ENCODE results near the gene LCE1E.

Gene LCE1E

DNA sequence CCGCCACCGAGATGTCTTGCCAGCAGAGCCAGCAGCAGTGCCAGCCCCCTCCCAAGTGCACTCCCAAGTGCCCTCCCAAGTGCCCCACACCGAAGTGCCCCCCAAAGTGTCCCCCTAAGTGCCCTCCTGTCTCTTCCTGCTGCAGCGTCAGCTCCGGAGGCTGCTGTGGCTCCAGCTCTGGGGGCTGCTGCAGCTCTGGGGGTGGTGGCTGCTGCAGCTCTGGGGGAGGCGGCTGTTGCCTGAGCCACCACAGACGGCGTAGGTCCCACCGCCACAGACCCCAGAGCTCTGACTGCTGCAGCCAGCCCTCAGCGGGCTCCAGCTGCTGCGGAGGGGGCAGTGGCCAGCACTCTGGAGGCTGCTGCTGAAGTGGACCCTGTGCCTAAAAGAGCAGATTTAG, 9.7 kb upstream of the LCE1E start:
- no peak for DNase-seq (ENCODE audit: extremely low spot score, insufficient read length, low read depth)
- FAIRE-seq, result no peak

DNA sequence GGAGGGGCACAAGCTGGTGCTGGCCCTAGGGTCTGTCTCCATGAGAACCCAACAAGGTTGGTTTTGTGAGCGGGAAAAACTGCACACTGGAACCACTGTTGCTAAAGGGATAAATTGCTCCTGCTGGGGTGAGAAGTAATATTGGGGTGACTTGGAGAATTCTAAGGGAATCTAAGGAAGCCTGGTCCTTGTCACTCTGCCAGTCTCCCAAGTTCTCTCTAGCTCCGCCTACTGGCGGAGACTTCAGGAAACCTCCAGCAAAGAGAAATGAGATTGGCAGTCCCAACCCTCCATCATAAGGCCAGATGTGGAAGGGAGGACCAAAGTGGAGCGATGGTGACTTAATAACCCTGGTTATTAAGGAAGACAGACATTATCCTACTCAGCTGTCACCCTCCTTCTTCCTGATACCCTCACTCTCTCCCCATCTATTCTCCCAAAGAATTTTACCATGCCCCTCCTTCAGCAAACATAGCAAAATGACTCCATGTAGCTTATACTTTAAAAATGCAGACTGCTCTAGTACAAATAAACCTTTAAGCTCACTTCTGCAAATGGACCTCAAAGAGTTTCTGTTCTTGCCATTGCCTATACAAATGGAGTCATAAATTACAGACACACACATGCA, 8.4 kb upstream of the LCE1E start:
- FAIRE-seq, result no peak
- DNase-seq (ENCODE audit: extremely low spot score, insufficient read length, low read depth), result no peak

DNA sequence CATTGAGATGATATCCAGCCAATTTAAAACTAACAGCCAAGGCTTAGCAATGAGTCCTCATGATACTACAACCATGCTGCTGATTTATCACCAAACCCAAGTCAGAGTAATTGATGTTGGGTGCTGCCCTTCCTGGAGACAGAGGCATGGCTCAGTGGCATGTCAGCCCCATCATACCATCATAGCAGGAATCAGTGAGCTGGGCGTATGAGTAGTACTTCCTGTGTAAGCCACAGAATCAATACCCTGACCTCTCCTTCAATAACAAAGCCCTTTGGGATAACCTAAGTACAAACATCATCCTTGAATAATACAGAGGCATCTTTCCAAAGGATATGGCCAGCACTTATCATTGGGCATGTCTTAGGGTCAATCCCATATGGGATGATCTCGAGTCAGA, 3.0 kb upstream of the LCE1E start:
- DNase-seq (ENCODE audit: extremely low spot score, insufficient read length, low read depth), result no peak
- no peak for FAIRE-seq

DNA sequence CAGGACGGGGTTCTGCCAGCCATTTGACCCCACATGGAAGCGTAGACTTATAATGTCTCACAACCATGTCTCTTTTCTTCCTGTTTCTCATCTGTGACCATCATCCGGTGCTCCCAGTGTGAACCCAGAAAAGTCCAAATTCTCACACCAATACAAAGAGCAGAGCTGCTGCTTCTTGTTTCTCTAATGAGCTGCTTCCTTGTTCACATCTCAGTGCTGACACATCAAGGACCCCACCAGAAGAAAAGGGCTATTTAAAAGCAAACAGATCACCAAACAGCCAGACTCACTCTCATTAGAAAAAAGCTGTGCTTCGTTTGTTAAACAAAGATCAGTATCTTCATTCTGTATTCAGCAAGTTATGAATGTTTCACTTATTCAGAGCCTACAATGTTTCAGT, 9.6 kb downstream of the LCE1E start:
- no peak for FAIRE-seq
- no peak for DNase-seq (ENCODE audit: extremely low spot score, insufficient read length, low read depth)

DNA sequence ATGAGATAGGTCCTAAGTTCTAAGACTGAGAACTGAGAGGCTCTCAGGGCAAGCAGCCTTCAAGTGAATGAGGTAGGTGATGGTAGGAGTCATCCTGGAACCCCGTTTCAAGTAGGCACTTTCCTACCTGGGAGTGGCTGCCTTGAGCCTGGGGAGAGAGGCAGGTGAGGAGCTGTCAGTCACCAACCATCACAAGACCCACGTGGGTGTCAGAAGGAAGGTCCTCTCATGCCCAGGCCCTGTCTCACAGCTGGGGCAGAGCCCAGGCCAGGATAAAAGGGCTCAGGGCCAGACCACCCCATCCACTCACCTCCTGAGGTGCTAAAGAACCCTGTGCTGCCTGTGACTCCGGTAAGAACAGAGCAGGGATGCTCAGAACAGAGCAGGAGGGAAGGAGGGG, 10.4 kb downstream of the LCE1E start, which contains the start of gene LCE1D:
Gene LCE1D, plus strand, starts transcription at position 301 of the 400 bp plus-strand sequence. CDS start 1,074 bp downstream, outside the sequence.
- no peak for FAIRE-seq
- DNase-seq (ENCODE audit: extremely low spot score, insufficient read length, low read depth), result no peak

DNA sequence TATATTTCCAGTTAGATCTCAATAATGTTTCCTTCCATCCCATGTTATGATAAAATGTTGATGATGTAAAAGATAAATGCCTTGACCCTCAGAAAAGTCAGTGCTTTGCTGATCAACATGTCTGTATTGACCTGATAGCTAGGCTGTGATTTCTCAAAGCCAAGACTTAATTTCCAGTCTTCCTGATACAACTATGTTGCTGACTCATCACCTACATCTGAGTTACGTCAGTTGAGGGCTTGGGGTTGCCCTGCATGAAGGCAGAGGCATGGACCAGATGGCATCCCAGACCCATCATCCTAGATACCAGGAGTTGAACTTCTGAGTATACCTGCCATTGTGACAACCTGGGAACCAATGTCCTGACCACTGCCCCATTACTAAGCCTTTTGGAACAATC, 15.3 kb downstream of the LCE1E start:
- no peak for FAIRE-seq

DNA sequence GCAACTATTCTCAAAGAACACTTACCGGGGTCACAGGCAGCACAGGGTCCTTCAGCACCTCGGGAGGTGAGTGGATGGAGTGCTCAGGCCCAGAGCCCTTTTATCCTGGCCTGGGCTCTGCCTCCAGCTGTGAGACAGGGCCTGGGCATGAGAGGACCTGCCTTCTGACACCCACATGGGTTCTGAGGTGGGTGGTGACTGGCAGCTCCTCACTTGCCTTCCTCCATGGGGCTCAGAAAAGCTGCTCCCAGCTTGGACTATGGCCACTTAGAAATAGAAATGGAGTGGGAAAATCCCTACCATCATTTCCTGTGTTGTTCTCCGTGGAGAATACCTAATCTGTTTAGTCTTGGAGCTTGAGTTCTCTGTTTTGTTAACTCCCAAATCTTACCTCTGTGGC, 20.5 kb downstream of the LCE1E start, which contains the start of gene LCE1C:
Gene LCE1C, minus strand, starts transcription at position 76 of the 400 bp plus-strand sequence. CDS start 1,173 bp downstream, outside the sequence.
- FAIRE-seq (no peak), DNase-seq (ENCODE audit: extremely low spot score, insufficient read length, low read depth) (no peak)

More for the DNA sequence above, 15.3 kb downstream of the LCE1E start:
- no peak for DNase-seq (ENCODE audit: extremely low spot score, insufficient read length, low read depth)

DNA sequence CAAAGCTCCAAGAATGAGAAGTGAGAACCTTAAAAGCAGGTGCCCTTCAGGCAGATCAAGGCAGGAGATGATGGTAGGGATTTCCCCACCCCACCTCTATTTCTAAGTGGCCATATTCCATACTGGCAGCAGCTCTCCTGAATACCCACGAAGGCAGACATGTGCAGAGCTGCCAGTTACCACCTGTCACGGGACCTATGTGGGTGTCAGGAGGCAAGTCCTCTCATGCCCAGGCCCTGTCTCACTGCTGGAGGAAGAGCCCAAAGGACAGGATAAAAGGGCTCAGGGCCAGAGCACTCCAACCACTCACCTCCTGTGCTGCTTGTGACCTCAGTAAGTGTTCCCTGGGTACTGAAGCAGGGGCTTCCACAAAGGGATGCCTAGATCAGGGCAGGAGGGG, 25.0 kb downstream of the LCE1E start:
- no peak for FAIRE-seq
- DNase-seq (ENCODE audit: extremely low spot score, insufficient read length, low read depth), result no peak

DNA sequence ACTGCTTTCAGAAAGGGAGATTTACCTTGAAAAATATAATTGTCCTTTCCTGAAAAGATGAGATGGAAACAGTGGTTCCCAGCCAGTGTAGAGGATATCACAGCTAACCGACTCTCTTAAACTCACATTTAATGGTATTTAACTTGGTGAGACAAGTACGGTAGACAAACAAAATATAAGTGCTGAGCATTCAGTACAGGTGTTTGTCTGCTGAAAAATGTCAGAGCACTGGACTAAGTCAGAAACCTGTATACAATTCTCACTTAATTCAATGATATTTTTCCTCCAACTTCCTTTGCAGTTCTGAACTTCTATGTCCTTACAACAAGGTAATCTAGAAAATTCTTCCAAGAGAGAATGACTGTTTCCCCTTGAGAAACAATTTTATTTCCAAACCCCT, 25.6 kb downstream of the LCE1E start, which contains the start of gene LCE1B:
Gene LCE1B, plus strand, starts transcription at position 301 of the 400 bp plus-strand sequence. CDS start 476 bp downstream, outside the sequence.
- DNase-seq (ENCODE audit: extremely low spot score, insufficient read length, low read depth) (no peak), FAIRE-seq (no peak)

DNA sequence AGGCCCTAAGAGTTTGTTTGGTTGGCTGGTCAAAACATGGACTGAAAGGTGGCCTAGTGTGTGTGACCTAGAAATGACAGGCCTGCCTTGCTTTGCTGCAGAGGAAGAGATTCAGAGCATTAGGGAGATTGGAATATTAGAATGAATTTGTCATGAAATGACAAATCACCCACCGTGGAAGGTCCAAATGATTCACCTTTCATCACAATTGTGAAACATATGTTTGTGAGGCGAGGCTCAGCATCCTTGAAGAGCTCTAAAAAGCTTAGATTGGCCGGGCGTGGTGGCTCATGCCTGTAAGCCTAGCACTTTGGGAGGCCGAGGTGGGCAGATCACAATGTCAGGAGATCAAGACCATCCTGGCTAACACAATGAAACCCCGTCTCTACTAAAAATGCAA, 31.3 kb downstream of the LCE1E start:
- FAIRE-seq (no peak), DNase-seq (ENCODE audit: extremely low spot score, insufficient read length, low read depth) (no peak)

DNA sequence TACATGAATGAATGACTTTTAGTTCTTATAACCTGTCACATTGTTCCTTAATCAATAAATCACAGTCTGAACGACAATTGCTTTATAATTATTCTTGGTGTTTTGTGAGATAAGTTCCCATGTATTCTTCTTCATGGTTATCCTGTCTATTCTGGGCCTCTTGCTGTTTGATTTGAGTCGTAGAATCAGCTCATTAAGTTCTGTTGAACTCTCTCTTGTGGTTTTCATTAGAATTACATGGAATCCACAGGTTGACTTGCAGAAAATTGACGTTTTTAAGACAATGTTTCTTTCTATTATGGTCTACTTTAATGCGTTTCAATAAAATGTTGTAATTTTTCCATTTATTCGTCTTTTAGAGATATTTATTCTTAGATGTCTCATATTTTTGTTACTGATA, 37.2 kb downstream of the LCE1E start:
- FAIRE-seq (no peak), DNase-seq (ENCODE audit: extremely low spot score, insufficient read length, low read depth) (no peak)

DNA sequence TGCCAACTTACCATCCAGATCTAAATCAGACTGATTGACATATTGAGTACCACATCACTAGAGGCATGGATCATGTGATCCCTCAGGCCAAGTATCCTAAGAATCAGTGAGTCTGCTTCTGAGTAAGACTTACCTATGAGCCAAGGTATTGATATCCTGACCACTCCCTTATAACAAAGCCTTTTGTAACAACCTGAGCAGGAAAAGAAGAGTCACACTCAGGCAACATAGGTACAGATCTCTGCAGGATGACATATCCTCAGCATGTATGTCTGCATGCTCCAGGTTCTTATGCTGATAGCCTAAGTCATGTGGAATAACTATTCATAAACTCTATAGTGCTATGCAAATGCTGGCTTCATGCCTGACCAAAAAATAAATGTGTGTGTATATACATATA, 38.9 kb downstream of the LCE1E start:
- FAIRE-seq (no peak), DNase-seq (ENCODE audit: extremely low spot score, insufficient read length, low read depth) (no peak)

DNA sequence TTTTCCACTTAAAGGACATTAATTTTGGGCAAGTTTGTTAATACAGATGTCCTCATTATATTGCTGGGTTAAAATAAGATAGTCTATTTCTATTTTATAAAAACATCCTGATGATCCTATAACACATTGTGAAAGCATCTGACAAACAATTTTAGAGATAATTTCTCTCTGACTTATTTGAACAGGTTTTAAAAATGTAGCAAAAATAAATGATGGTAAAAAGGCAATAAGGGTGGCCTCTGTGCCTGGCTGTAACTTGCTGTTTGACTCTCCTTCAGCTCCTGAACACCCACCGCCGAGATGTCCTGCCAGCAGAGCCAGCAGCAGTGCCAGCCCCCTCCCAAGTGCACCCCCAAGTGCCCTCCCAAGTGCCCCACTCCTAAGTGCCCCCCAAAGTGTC, 41.1 kb downstream of the LCE1E start, which contains the start of gene LCE1A:
Gene LCE1A, plus strand, starts transcription at position 301 of the 400 bp plus-strand sequence. Its CDS starts 0 bp downstream, at position 301.
- DNase-seq (ENCODE audit: extremely low spot score, insufficient read length, low read depth) (no peak), FAIRE-seq (no peak)

DNA sequence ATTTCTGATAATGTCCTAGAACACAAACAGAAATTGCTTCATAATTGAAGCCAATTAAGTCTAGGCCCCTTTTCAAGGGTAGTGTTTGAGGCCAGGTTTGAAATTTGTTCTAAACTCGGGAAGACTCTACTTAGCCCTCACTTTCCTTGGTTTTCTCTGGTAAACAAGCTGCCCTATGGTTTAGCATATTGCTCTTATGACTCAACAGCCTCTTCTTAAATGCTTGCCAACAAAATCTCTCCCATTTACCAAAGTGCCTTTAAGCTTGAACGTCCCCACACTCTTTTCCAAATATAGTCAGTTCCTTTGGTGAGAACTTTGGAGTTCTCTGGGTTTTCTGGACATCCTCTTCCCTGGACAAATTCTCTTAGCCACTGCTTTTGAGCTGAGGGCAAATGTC, 50.8 kb downstream of the LCE1E start:
- FAIRE-seq, result no peak
- DNase-seq (ENCODE audit: extremely low spot score, insufficient read length, low read depth), result no peak
